GM21529 (cell line): ENCODE results near the gene CFL2.

Source experiments
- ATAC-seq: cut with Tn5 transposase; IDR thresholded peaks from one replicate; pipeline ENCODE4 v1.9.1; 2021; ENCODE audit not compliant: unreplicated experiment

The CFL2 gene

DNA sequence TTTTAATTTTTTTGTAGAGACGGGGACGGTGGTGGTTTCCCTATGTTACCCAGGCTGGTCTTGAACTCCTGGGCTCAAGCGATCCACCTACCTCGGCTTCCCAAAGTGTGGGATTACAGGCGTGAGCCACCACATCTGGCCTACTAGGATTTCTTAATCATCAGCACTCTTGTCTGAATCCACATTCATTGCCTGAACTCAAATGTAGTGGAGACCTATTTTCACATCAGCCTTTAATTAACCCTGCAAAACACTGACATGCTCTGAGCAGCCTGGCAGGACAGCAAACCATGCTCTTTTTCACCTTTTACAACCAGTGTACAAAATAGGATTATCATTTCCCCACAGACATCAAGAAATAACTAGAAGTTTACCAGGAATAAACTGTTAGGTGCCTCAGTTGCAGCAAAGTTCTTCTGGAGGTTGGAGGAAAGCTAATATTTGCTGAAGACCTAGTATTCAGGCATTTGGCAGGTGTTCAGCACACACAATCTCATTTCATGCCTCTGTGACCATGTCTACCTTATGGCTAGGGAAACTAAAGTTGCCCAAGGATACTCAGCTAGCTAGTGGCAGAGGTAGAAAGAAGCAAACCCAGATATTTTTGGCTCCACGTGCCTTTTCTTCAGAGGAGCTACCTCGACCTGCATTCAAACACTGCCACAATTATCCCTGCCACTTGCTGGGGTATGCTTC lies 37.7 kb downstream of the CFL2 start:
- no peak for ATAC-seq

DNA sequence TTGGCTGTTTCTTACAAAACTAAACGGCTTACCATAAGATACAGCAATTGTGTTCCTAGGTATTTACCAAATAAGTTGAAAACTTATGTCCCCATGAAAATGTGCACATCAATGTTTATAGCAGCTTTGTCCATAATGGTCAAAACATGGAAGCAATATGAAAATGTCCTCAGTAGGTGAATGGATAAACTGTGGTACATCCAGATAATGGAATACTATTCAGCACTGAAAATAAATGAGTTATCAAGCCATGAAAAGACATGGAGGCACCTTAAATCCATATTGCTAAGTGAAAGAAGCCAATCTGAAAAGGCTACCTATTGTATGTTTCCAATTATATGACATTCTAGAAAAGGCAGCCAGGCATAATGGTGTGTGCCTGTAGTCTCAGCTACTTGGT lies 40.7 kb downstream of the CFL2 start:
- no peak for ATAC-seq

DNA sequence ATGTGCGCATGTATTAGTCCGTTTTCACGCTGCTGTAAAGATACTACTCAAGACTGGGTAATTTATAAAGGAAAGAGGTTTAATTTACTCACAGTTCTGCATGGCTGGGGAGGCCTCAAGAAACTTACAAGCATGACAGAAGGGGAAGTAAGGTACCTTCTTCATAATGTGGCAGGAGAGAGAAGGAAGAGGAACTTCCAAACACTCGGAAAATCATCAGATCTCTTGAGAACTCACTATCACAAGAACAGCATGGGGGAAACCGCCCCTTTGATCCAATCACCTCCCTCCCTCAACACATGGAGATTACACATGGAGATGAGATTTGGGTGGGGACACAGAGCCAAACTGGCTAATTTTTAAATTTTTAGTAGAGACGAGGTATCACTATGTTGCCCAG lies 42.7 kb downstream of the CFL2 start:
- no peak for ATAC-seq

DNA sequence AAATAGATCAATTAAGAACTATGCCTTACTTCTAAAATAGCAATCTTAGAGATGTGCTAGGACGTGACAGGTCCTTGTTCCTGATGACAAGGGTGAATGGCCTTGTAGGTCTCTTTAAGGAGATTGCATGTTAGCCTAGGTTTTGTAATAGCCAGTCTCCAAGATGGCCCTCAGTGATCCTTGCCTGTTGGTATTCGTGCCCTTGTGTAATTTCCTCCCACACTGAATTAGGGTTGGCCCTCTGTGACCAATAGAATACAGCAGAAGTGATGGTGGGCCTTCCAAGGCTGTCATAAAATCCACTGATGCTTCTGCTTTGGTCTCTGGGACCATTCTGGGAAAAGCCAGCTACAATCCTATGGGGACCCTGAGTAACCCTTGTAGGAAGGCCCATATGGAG lies 46.3 kb downstream of the CFL2 start:
- no peak for ATAC-seq

DNA sequence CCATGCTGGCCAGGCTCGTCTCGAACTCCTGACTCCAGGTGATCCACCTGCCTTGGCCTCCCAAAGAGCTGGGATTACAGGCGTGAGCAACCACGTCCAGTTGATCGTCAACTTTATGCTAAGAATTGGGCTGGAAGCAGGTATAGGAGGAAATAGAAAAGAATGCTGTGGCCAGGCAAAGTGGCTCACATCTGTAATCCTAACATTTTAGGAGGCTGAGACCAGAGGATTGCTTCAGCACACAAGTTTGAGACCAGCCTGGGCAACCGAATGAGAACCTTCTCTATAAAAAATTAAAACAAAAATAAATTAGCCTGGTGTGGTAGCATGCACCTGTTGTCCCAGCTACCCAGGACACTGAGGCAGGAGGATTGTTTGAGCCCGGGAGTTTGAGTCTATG lies 47.4 kb downstream of the CFL2 start:
- ATAC-seq = no peak

DNA sequence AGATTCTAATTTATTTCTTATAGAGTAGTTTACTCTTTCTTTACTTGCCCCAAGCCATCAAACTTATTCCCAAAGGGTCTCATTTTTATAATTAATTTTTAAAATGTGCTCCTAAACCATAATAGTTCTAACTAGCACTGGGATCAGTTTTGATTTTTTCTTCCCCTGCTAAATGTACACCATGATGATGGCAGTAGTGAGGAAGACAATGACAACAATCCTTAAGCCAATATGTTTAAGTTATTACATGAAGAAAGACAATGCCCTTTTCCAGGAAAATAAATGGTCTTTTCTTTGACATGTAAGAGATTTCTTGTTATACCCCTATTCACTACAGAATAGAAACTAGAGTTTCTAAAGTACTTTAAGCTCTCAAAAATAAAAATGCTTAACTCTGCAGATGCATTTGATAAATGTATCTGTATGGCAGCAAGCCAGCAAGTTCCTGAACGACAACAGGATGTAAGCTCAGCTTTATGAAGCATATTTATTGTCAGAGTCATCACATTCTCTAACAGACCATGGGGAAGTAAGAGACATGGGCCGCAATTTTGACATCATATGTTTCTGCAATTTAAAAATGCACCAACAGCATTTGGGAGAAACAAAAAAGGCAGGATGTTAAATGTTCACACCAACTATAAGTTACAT lies 48.5 kb downstream of the CFL2 start:
- no peak for ATAC-seq

DNA sequence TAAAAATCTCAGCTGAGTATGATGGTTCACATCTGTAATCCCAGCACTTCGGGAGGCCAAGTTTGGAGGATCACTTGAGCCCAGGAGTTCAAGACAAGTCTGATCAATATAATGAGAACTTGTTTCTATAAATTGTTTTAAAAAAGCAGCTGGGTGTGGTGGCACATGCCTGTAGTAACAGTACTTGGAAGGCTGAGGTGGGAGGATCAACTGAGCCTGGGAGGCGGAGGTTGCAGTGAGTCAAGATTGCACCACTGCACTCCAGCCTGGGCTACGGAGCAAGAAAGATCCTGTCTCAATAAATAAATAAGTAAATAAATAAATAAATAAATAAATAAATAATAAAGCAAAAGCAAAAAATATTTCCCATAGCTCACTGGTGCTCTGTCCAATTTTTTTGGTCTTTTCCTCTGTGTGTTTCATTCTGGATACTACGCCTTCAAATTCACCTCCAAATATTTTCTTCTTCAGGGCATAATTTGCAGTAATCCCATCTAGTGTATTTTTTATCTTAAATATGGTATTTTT lies 51.8 kb downstream of the CFL2 start:
- no peak for ATAC-seq

DNA sequence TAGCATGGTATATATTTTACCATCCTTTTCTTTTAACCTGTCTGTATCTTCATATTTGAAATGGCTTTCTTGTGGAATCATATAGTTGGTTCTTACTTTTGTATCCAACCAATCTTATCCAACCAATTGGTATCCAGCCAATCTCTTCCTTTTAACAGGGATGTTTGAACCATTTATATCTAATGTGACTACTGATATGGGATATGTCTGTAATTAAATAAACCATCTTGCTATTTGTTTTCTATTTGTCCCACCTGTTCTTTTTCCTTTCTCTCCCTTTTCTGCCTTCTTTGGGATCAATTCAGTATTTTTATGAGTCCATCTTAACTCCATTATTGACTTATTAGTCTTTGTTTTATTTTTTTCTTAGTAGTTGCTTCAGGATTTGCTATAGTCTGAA lies 53.6 kb downstream of the CFL2 start:
- ATAC-seq = no peak
